Prostate gland (tissue), 2 donors: ENCODE results near the gene DDX39B. TPM values are rescaled to one million over a fixed set of nuclear protein-coding genes. Genes with fewer than 3 reads are reported as not detected.
"Not testable (repeated sequence)": the region's sequence is repeated elsewhere in the genome, so short reads cannot be mapped to it uniquely, and the experiment has no call there.

Experiments
- DNase-seq: peaks from one replicate; pipeline ENCODE4 v3.0.0-alpha.2; 2019; ENCODE audit warnings: low spot score
- H3K27ac ChIP-seq, 2 donors: fragments of 200-600 bp; sonication (generic); 2 replicates each; pipeline ENCODE4 v1.5.1; 2017 to 2019
- H3K27me3 ChIP-seq: fragments of 200-600 bp; sonication (generic); replicated peaks from 2 replicates; pipeline ENCODE4 v1.5.1; 2019; ENCODE audit not compliant: insufficient read depth
- H3K36me3 ChIP-seq, 2 donors: fragments of 200-600 bp; sonication (generic); 1 replicate in 1 of 2; 2 replicates in 1 of 2; pipeline versions ENCODE4 v1.5.1 to v1.8.1; 2017 to 2019
- H3K4me1 ChIP-seq: fragments of 200-600 bp; sonication (generic); replicated peaks from 2 replicates; pipeline ENCODE4 v1.5.1; 2019
- H3K4me3 ChIP-seq, 2 donors: fragments of 200-600 bp; sonication (generic); 2 replicates each; pipeline ENCODE4 v1.5.1; 2017 to 2019
- H3K9me3 ChIP-seq: fragments of 200-600 bp; sonication (generic); 2 replicates; pipeline ENCODE4 v1.5.1; 2017
- POLR2A ChIP-seq: fragments of 450-650 bp; IDR thresholded peaks from one replicate; pipeline ENCODE4 v1.6.1; 2016; ENCODE audit warnings: antibody characterized with exemption, mild to moderate bottlenecking
- POLR2AphosphoS5 ChIP-seq: sonication (generic); formaldehyde crosslinking; IDR thresholded peaks from one replicate; pipeline ENCODE4 v1.6.1; 2017; ENCODE audit warnings: antibody characterized with exemption
- WGBS: methylation state at CpG from one replicate; pipeline ENCODE4 v1.1.5; 2018; 5-methylcytosine and 5-hydroxymethylcytosine counted together
- intact Hi-C: fragments of 100-400 bp; cut with DNase I; formaldehyde crosslinking; loops from one replicate; pipeline ENCODE4 v1.14.2; 2022
- total RNA-seq, 2 donors: library from RNA; depleted of rRNA; stranded (reverse); fragments of >200 nt; gene quantifications; one replicate each; pipeline ENCODE4 v1.1.0, GENCODE V29; 2016
- TF ChIP-seq, protein P1 (sequence below), 4 experiments: fragments of 200-600 bp in 2 of 4; fragments of 450-650 bp in 2 of 4; sonication (generic) in 2 of 4; IDR thresholded peaks; 1 replicate in 3 of 4; 2 replicates in 1 of 4; pipeline ENCODE4 v1.5.1; 2016 to 2019; ENCODE audit warnings: antibody characterized with exemption in 4 of 4, mild to moderate bottlenecking in 2 of 4, moderate library complexity in 2 of 4

Gene DDX39B
- total RNA-seq, 2 donors from 2014 or later, result 227 to 390 TPM

DNA sequence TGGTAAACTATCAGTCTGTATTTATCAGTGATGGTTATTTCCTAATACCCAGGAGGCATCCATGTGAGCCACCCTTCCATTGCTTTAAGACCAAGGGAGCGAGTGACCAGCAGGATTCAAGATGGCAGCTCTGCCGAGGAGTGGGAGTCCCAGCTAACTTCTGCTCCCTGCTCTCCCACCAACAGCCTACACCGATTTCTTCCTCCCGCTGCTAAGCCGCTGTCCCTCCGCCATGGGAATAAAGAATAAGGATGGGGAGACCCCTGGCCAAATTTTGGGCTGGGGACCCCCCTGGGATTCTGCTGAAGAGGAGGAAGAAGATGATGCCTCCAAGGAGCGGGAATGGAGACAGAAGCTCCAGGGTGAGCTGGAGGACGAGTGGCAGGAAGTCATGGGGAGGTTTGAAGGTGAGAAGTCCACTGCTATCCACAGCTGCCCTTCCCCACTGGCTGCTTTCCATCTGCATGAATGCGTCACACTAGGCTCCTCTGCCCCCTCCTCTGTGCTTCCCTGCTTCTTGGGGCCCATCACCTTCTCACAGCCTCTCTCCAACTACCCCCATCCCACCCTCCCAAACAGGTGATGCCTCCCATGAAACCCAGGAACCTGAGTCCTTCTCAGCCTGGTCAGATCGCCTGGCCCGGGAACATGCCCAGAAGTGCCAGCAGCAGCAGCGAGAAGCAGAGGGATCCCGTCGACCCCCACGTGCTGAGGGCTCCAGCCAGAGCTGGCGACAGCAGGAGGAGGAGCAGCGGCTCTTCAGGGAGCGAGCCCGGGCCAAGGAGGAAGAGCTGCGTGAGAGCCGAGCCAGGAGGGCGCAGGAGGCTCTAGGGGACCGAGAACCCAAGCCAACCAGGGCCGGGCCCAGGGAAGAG is 15.9 kb upstream of the DDX39B start:
- Histone ChIP-seq H3K4me3 (no peak overlapping the region), H3K9me3 (no peaks in the 10 kb centered on the region), H3K27ac (no peak overlapping the region), H3K36me3 (peaks cover 5 to 9% of the 10 kb centered on the region in 2 donors), H3K27me3 (no peaks in the 10 kb centered on the region), H3K4me1 (no peaks in the 10 kb centered on the region)
- intact Hi-C loops, result no loop called here
- TF ChIP-seq POLR2A (no peak), POLR2AphosphoS5 (no peak)
- TF ChIP-seq, protein P1, sequence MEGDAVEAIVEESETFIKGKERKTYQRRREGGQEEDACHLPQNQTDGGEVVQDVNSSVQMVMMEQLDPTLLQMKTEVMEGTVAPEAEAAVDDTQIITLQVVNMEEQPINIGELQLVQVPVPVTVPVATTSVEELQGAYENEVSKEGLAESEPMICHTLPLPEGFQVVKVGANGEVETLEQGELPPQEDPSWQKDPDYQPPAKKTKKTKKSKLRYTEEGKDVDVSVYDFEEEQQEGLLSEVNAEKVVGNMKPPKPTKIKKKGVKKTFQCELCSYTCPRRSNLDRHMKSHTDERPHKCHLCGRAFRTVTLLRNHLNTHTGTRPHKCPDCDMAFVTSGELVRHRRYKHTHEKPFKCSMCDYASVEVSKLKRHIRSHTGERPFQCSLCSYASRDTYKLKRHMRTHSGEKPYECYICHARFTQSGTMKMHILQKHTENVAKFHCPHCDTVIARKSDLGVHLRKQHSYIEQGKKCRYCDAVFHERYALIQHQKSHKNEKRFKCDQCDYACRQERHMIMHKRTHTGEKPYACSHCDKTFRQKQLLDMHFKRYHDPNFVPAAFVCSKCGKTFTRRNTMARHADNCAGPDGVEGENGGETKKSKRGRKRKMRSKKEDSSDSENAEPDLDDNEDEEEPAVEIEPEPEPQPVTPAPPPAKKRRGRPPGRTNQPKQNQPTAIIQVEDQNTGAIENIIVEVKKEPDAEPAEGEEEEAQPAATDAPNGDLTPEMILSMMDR (IDR thresholded peaks at IDR 0.05), result no peak
- DNase-seq, result no peak
- 77% methylated on average over 24 of the region's 24 CpGs for WGBS

DNA sequence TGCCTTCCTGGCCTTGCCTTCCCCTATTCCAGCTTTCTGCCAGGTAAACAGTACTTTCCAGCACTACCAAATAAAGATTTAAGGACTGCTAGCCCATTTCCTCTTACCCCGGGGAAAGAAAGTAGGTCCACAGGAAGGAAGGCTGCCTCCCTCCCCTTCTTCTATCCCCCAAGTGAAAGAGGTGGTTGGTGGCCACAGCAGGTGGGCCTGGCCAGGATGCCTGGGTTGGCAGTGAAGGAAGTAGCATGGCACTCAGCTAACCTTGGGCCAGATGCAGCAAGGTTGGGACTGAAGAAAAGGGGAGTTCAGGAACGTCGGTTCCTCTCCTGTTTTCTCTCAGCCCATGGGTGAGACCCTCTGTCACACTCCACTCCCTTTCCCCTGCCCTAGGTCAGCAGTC is 14.5 kb upstream of the DDX39B start:
- Histone ChIP-seq H3K4me1 (no peaks in the 10 kb centered on the region), H3K27ac (no peak overlapping the region), H3K36me3 (peaks cover 5 to 9% of the 10 kb centered on the region in 2 donors), H3K4me3 (no peak overlapping the region), H3K27me3 (no peaks in the 10 kb centered on the region), H3K9me3 (no peaks in the 10 kb centered on the region)
- 68% methylated on average over 3 of the region's 3 CpGs for WGBS
- TF ChIP-seq POLR2A (no peak), POLR2AphosphoS5 (no peak)
- TF ChIP-seq, protein P1 (IDR thresholded peaks at IDR 0.05), result no peak
- intact Hi-C loops, result no loop called here
- no peak for DNase-seq

DNA sequence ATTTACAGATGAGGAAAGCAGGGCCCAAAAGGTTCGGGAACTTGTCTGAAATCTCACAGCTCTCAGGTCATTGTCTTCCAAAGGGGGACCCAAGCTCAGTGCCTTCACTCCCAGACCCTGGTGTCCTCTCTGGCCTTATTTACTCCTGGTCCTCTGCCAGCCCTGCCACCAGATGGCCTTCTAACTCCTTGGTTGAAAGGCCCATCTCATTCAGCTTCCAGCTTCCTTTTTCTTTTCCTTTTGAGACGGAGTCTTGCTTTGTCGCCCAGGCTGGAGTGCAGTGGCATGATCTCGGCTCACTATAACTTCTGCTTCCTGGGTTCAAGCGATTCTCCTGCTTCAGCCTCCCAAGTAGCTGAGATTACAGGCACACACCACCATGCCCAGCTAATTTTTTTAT is 9.6 kb upstream of the DDX39B start:
- H3K27me3 ChIP-seq, H3K4me1 ChIP-seq, H3K27ac ChIP-seq, intact Hi-C loops, H3K4me3 ChIP-seq, DNase-seq, H3K9me3 ChIP-seq, H3K36me3 ChIP-seq: not testable (repeated sequence)
- TF ChIP-seq, protein P1 (IDR thresholded peaks at IDR 0.05), result peak in 2 of 4 experiments; percentile 38
- WGBS, result 55% methylated on average over 5 of the region's 5 CpGs

DNA sequence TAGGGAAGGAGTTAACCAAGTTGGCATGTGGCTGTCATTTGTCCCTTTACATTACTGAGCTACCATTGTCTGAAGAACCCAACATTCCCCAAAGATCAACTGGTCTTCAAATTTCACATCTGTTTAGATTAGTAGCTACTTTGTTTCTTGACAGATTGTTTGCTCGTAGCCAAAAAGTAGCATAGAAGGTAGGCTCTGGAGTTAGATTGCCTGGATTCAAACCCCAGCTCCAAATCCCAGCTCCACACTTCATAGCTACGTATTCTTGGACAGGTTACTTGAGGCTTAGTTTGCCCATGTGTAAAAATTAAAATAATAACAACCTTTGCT is 6.7 kb upstream of the DDX39B start:
- DNase-seq, result no peak
- TF ChIP-seq, protein P1 (IDR thresholded peaks at IDR 0.05), result no peak
- TF ChIP-seq POLR2AphosphoS5, result no peak
- TF ChIP-seq POLR2A, result no peak
- intact Hi-C loops, result no loop called here
- H3K4me3 ChIP-seq, result peak overlapping the region in 1 of 2 donors; percentile 43
- no peaks in the 10 kb centered on the region for H3K9me3 ChIP-seq
- peak overlapping the region in 1 of 2 donors; percentile 81 for H3K27ac ChIP-seq
- WGBS, result 85% methylated on average over 2 of the region's 2 CpGs
- peaks cover 6% of the 10 kb centered on the region for H3K4me1 ChIP-seq
- no peaks in the 10 kb centered on the region for H3K36me3 ChIP-seq
- no peaks in the 10 kb centered on the region for H3K27me3 ChIP-seq
